Immature natural killer cell (primary cell): ENCODE data around the gene KIF1C. TPM values are rescaled to one million over a fixed set of nuclear protein-coding genes. Genes with fewer than 3 reads are reported as not detected.

Experiments used
- DNase-seq, 3 donors: peaks; one replicate each; pipeline ENCODE4 v3.0.0; 2022; ENCODE audit warnings: mixed read lengths in 1 of 3
- H3K27ac Mint-ChIP-seq, 6 donors: one replicate each; pipeline ENCODE4 v1.8.0; 2020; ENCODE audit warnings: mixed read lengths in 6 of 6, mild to moderate bottlenecking in 5 of 6, inconsistent platforms in 4 of 6, moderate library complexity in 3 of 6
- H3K27me3 Mint-ChIP-seq, 3 donors: one replicate each; pipeline ENCODE4 v1.8.0; 2020 to 2021; ENCODE audit warnings: low read depth in 3 of 3, mild to moderate bottlenecking in 3 of 3, mixed read lengths in 3 of 3, moderate library complexity in 3 of 3, inconsistent platforms in 1 of 3
- H3K36me3 Mint-ChIP-seq, 3 donors: one replicate each; pipeline ENCODE4 v1.8.0; 2020; ENCODE audit warnings: mixed read lengths in 3 of 3, inconsistent platforms in 2 of 3, mild to moderate bottlenecking in 2 of 3
- H3K4me1 Mint-ChIP-seq, 2 donors: one replicate each; pipeline ENCODE4 v1.8.0; 2020; ENCODE audit warnings: inconsistent platforms in 2 of 2, mild to moderate bottlenecking in 2 of 2, mixed read lengths in 2 of 2, moderate library complexity in 1 of 2
- H3K4me3 Mint-ChIP-seq, 5 donors: one replicate each; pipeline ENCODE4 v1.8.0; 2020; ENCODE audit warnings: mild to moderate bottlenecking in 5 of 5, mixed read lengths in 5 of 5, inconsistent platforms in 3 of 5, moderate library complexity in 3 of 5
- H3K9me3 Mint-ChIP-seq, 6 donors: one replicate each; pipeline ENCODE4 v1.8.0; 2020; ENCODE audit warnings: mild to moderate bottlenecking in 6 of 6, mixed read lengths in 6 of 6, inconsistent platforms in 4 of 6, moderate library complexity in 3 of 6
- polyA plus RNA-seq, 3 donors: library from polyadenylated mRNA; unstranded; fragments of 300-500 nt; fragmentation: Illumina TruSeq; gene quantifications; one replicate each; pipeline ENCODE4 v1.2.3, GENCODE V29; 2021

The KIF1C gene
- 1 to 10 TPM in 2 of 3 donors, under 1 TPM in 1; 0.76 to 5.7 (median 4.0) TPM for polyA plus RNA-seq

DNA sequence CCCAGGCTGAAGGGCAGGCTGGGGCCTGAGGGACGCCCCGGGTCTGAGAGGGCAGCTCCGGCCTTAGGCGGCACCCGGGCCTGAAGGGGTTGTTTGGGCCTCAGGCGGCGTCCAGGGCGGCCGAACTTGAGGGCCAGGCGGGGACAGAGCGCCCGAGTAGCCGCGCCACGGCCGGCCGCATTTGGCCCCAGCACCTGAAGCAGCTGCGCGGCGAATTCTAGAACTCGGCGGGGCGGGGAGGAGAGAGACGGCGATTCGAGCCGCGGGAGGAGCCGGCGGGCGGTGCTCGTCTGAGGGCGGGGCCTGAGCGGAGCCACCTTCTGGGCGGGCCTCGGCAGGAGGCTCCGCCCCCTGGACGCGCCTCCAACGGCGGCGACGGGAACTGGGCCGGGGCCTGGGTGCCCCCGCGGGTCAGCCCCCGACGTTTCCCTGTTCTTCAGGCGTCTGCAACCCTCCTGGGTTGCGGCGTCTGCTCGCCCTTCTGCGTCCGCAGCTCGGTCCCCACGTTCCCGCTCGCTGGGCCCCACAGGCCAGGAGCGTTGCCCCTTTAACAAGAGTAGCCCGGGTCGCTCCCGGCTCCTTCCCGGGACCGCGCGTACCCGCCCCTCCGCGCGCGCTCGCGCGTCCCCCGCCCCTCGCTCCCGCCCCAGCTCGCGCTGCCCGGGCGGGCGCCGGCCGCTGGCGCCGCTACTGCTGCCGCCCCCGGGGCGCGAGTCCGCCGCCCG, at the start of gene KIF1C, which contains the start of gene INCA1:
KIF1C (plus strand) TSS at position 649 of the 725 bp plus-strand sequence. CDS start 2,297 bp downstream, outside the sequence.
INCA1 (minus strand) TSS at position 221 of the 725 bp plus-strand sequence. CDS start 3,085 bp downstream, outside the sequence.
- Mint-ChIP-seq H3K4me3 (peak within 1 kb of the TSS; percentile 79 to 88 (median 84)), H3K27me3 (peaks cover 0 to 7% (median 2%) of the 10 kb centered on the region in 3 donors), H3K27ac (peak within 1 kb of the TSS; percentile 79 to 93 (median 84)), H3K9me3 (no peaks in the 10 kb centered on the region), H3K4me1 (peaks cover 15% of the 10 kb centered on the region in 2 donors), H3K36me3 (peaks cover 0 to 6% (median 4%) of the 10 kb centered on the region in 3 donors)
- peak; percentile 93 to 94 (median 94) for DNase-seq

DNA sequence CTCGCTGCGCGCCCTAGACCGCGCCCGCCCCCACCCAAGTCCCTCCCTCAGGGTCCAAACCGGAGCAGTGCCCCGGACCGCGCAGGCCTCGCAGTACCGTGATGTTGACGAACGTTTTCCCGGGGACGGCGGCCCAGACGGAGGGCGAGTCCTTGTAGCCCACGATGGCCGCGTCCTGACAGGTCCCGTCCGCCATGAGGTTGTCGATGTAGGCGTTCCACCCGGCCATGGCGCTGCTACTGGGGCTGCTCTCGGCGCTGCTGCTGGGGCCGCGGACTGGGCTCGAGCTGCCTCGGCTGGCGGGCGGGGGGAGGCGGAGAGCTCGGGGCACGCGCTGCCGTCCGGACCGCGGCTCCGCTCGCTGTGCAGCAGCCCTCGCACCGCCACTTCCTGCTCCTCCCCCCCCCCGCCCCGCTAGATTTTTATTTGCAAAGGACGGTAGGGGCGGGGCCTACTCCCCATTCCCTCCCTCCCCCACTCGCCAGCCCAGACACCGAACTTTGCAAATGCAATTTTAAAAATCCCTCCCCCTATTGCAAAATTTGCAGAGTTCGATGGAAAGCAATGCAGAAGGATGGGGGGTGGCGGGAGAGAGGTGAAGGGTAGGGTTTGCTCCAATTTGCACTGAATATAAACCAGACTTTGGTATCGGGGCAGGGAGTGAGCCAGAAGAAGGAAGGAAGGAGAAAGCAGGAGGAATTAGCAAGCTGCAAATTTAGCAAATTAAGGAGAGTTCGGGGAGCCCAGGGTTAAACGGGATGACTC, 49.4 kb upstream of the KIF1C start, which contains the start of gene PFN1:
PFN1 (minus strand) TSS at position 365 of the 765 bp plus-strand sequence; CDS start at position 229, 136 bp downstream.
- Mint-ChIP-seq H3K27me3 (peaks cover 21 to 48% (median 28%) of the 10 kb centered on the region in 3 donors), H3K36me3 (peaks cover 26 to 29% (median 26%) of the 10 kb centered on the region in 3 donors), H3K9me3 (peaks cover 0 to 2% (median 0%) of the 10 kb centered on the region in 6 donors), H3K4me3 (peak within 1 kb of the TSS; percentile 96 to 100 (median 99)), H3K4me1 (peaks cover 48 to 56% of the 10 kb centered on the region in 2 donors), H3K27ac (peak within 1 kb of the TSS; percentile 95 to 100 (median 98))
- peak; percentile 87 to 91 (median 90) for DNase-seq

DNA sequence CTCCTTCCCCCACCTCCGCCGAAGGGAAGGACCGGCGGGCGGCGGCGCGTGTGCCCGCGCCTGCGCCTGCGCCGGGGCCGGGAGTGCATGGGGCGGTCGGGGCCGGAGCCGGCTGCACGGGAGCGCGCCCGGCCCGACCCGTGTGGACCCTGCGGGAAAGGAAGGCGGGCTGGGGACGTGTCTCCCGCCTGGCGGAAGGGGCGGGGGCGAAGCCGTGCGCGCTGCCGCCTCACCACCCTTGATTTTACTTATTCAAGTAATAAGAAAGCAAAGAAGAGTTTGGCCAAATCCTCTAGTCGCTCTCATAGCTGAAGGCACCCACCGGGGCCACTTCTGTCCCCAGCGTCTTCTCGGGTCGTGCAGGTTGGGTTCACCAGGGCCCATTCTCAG, 48.8 kb upstream of the KIF1C start:
- Mint-ChIP-seq H3K27me3 (peaks cover 21 to 48% (median 28%) of the 10 kb centered on the region in 3 donors), H3K4me3 (peak overlapping the region; percentile 96 to 100 (median 99)), H3K27ac (peak overlapping the region; percentile 95 to 100 (median 98)), H3K9me3 (peaks cover 0 to 2% (median 0%) of the 10 kb centered on the region in 6 donors), H3K36me3 (peaks cover 24 to 28% (median 24%) of the 10 kb centered on the region in 3 donors), H3K4me1 (peaks cover 42 to 51% of the 10 kb centered on the region in 2 donors)
- DNase-seq, result peak; percentile 80 to 85 (median 84)

DNA sequence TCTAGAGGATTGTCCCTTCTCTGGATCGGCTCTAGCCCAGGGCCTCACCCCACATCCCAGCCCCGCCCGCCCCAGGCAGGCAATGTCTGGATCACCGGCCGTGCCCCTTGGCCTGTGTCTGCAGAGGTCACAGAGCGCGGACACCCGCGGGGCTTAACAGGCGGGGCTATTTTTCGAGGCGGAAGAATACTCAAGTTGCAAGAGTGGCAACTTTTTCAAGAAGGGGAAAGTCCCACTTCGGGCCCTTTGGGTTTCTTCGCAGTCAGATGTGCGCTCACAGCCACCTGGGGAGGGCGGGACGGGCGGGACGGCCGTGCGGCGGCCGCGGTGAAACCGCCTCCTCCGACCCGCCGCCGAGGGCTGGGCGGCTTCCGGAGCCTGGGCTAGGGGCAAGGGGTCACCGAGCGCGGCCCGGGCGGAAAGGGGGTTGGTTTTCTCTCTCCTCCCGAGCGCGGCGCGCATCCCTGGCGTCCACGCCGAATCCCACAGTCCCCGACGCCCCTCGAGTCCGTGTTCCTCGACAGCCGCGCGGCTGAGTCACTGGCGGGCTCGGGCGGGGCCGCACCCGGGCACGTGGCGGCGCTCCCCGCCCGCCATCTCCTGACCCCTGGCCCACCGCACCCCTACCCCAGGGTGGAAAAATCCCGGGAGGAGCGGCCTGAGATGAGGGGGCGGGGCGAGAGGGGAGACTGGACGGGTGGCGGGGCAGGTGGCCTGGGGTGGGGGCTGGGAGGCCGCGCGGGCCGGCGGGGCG, 48.3 kb upstream of the KIF1C start:
- H3K9me3 Mint-ChIP-seq, result peaks cover 0 to 2% (median 0%) of the 10 kb centered on the region in 6 donors
- H3K27me3 Mint-ChIP-seq, result peaks cover 19 to 46% (median 28%) of the 10 kb centered on the region in 3 donors
- H3K36me3 Mint-ChIP-seq, result peaks cover 18 to 23% (median 19%) of the 10 kb centered on the region in 3 donors
- H3K27ac Mint-ChIP-seq, result peak overlapping the region; percentile 79 to 95 (median 92)
- H3K4me3 Mint-ChIP-seq, result peak overlapping the region; percentile 83 to 100 (median 98)
- H3K4me1 Mint-ChIP-seq, result peaks cover 37 to 46% of the 10 kb centered on the region in 2 donors
- peak; percentile 81 to 84 (median 81) for DNase-seq

DNA sequence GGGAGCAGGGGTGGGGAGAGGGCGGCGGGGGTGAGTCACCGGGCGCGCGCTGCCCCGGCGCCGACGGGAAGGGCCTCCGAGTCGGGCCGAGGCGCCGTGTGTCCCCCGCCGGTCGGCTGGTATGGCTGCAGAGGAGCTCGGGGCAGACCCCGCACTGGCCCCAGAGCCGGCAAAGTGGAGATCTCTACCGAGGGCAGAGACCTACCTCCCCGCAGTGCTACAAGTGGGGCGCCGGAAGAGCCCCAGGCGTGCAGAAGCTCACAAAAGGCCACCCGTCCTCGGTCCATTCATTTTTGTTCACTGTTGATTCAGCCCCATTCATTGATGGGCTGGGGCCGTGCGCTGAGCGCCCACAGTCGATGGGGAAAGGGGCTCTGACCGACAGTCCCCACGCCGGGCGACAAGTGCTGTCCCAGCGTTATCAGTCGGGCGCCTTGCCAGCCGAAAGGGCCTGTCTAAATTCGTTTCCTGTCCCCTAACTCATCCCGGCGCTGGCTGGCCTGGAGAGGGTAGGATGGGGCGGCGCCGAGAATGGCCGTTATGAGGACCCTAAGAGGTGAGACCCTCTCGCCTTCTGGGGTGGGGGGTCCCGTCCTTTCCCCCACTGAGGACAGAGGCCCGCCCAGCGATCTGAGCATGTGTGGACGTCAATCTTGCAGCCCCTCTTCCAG, 47.5 kb upstream of the KIF1C start:
- Mint-ChIP-seq H3K4me3 (peak overlapping the region; percentile 84 to 88 (median 87)), H3K27me3 (peaks cover 19 to 40% (median 26%) of the 10 kb centered on the region in 3 donors), H3K36me3 (peaks cover 14 to 16% (median 16%) of the 10 kb centered on the region in 3 donors), H3K27ac (peak overlapping the region; percentile 89 to 96 (median 92)), H3K9me3 (peaks cover 0 to 2% (median 0%) of the 10 kb centered on the region in 6 donors), H3K4me1 (peaks cover 30 to 39% of the 10 kb centered on the region in 2 donors)
- DNase-seq, result peak in 1 of 3 donors; percentile 59

DNA sequence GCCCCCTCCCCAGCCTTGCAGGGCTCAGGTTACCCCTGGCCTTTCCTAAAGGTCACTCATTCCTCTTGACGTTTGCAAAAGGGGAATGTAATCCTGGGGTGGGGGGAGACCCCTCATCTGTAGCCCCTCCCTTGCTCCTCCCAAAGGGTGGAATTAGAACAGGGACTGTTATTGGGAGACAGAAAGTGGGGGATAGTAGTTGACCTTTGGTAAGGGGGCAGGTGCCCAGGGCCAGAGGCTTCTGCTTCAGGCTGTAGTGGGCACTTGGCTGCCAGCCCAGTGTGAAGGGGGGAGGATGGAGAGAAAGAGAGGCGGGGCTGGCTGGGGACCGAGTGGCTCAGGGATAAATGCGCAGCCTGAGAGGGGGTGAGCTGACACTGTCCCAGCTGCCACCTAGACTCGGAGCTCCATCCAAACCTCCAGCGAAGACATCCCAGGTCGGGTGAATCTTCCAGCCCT, 47.0 kb upstream of the KIF1C start, which contains the start of gene ENO3:
ENO3 (plus strand) TSS at position 374 of the 459 bp plus-strand sequence. CDS start 711 bp downstream, outside the sequence.
- Mint-ChIP-seq H3K4me3 (peak within 1 kb of the TSS; percentile 84 to 88 (median 87)), H3K36me3 (peaks cover 10 to 11% (median 11%) of the 10 kb centered on the region in 3 donors), H3K27ac (peak within 1 kb of the TSS; percentile 89 to 96 (median 92)), H3K4me1 (peaks cover 24 to 34% of the 10 kb centered on the region in 2 donors), H3K27me3 (peaks cover 17 to 34% (median 22%) of the 10 kb centered on the region in 3 donors), H3K9me3 (peaks cover 0 to 2% (median 0%) of the 10 kb centered on the region in 6 donors)
- no peak for DNase-seq

DNA sequence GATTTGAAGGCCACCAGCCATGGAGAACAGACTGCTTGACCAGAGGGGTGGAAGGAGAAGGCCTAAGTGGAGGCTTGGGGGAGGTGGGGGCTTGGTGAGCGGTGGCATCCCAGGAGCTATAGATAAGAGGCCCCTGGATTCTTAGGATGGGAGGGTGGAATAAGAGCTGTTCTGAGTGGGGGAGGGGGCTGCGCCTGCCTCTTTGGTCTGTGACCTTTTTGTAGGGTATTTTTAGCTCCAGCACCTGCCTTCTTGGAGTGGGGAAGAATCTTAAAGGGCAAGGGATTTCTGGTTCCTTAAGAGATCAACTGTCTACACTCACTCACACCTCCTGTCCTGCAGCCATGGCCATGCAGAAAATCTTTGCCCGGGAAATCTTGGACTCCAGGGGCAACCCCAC, 46.3 kb upstream of the KIF1C start:
- Mint-ChIP-seq H3K36me3 (peaks cover 5 to 6% (median 6%) of the 10 kb centered on the region in 3 donors), H3K4me1 (peaks cover 19 to 27% of the 10 kb centered on the region in 2 donors), H3K9me3 (peaks cover 0 to 2% (median 0%) of the 10 kb centered on the region in 6 donors), H3K27ac (peak overlapping the region in 3 of 6 donors; percentile 89 to 96 (median 89)), H3K4me3 (peak overlapping the region in 4 of 5 donors; percentile 49 to 88 (median 82)), H3K27me3 (peaks cover 16 to 27% (median 19%) of the 10 kb centered on the region in 3 donors)
- no peak for DNase-seq

DNA sequence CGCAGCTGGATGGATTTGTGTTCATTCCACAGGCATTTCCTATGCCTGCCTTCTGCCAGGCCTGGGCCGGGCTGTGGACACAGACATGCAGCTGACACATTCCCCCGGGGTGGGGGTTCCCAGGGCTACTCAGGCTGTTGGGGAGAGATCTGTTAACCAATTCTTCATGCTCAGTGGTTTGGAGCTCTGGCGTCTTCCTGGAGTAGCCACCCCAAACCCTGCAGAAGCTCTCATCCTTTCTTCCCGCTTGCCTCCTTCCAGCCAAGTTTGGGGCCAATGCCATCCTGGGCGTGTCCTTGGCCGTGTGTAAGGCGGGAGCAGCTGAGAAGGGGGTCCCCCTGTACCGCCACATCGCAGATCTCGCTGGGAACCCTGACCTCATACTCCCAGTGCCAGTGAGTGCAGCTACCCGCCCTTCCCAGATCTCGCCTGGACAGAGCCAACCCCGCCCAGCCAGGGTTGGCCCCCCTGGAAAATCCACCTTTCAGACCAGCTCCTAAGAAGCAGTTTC, 44.2 kb upstream of the KIF1C start:
- Mint-ChIP-seq H3K36me3 (no peaks in the 10 kb centered on the region), H3K27me3 (peaks cover 6 to 12% (median 7%) of the 10 kb centered on the region in 3 donors), H3K4me3 (no peak overlapping the region), H3K27ac (no peak overlapping the region), H3K9me3 (peaks cover 0 to 1% (median 0%) of the 10 kb centered on the region in 6 donors), H3K4me1 (peaks cover 13 to 21% of the 10 kb centered on the region in 2 donors)
- DNase-seq, result no peak

DNA sequence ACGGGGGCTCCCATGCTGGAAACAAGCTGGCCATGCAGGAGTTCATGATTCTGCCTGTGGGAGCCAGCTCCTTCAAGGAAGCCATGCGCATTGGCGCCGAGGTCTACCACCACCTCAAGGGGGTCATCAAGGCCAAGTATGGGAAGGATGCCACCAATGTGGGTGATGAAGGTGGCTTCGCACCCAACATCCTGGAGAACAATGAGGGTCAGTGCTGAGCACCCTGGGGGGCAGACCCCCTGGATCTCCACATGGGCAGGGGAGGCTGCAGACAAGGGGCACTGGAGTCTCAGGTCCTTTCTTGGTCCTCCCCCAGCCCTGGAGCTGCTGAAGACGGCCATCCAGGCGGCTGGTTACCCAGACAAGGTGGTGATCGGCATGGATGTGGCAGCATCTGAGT, 42.7 kb upstream of the KIF1C start:
- no peak for DNase-seq
- H3K36me3 Mint-ChIP-seq, result no peaks in the 10 kb centered on the region
- peaks cover 2 to 4% (median 2%) of the 10 kb centered on the region in 3 donors for H3K27me3 Mint-ChIP-seq
- peaks cover 12 to 17% of the 10 kb centered on the region in 2 donors for H3K4me1 Mint-ChIP-seq
- no peak overlapping the region for H3K27ac Mint-ChIP-seq
- H3K4me3 Mint-ChIP-seq, result no peak overlapping the region
- no peaks in the 10 kb centered on the region for H3K9me3 Mint-ChIP-seq

DNA sequence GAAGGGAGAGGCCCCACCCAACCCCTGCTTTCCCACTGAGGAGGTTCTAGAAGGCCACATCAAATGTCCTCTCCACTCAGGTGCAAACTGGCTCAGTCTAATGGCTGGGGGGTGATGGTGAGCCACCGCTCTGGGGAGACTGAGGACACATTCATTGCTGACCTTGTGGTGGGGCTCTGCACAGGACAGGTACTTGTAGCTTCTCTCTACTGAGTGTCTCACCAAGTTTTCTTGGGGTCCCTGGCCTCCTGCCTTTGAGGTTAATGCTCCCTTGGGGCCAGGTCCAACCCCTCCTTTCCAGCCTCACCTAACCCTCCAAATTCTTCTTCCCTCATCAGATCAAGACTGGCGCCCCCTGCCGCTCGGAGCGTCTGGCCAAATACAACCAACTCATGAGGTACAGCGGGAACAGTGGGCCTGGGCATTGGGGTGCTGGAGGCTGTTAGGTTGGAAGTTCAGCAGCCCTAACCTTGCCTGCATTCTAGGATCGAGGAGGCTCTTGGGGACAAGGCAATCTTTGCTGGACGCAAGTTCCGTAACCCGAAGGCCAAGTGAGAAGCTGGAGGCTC, 41.2 kb upstream of the KIF1C start:
- Mint-ChIP-seq H3K27ac (no peak overlapping the region), H3K9me3 (no peaks in the 10 kb centered on the region), H3K4me1 (peaks cover 0 to 4% of the 10 kb centered on the region in 2 donors), H3K4me3 (no peak overlapping the region), H3K27me3 (no peaks in the 10 kb centered on the region), H3K36me3 (peaks cover 0 to 9% (median 8%) of the 10 kb centered on the region in 3 donors)
- peak; percentile 30 to 36 (median 35) for DNase-seq

DNA sequence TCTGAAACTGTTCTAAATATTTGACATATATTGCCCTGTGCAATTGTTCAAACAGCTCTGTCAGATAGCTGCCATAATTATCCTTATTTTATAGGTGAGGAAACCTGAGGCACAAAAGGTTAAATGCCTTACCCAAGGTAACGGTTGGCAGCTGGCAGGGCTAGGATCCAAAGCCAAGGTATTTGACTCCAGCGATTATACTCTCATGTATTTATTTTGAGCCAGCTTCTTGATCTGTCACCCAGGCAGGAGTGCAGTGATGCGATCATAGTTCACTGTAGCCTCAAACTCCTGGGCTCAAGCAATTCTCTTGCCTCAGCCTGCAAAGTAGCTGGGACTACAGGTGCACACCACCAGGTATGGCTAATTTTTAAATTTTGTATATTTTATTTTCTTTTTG, 39.6 kb upstream of the KIF1C start:
- Mint-ChIP-seq H3K36me3 (peaks cover 0 to 9% (median 8%) of the 10 kb centered on the region in 3 donors), H3K4me1 (peaks cover 0 to 4% of the 10 kb centered on the region in 2 donors), H3K27me3 (no peaks in the 10 kb centered on the region), H3K27ac (no peak overlapping the region), H3K9me3 (no peaks in the 10 kb centered on the region), H3K4me3 (no peak overlapping the region)
- no peak for DNase-seq
